ENCODE data around the gene RYR2.

DNA sequence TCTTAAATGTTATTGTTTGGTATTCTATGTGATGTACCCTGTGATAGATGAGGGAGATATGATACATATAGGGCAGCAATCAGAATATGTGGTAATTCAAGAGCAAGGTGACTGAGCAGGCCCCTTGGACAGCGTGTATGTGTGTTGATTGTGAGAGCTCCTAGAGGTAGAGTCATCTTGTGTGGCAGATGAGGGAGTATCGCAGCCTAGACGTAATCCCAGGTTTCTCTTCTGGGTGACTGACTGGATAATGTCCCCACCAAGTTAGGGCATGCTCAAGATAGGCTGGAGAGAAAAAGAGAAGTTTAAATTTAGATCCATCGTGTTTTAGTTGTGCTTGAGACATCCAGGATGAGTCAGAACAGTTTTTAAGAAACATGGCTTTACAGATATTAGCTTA is 663.5 kb downstream of the RYR2 start:
- TF ChIP-seq, protein P1, sequence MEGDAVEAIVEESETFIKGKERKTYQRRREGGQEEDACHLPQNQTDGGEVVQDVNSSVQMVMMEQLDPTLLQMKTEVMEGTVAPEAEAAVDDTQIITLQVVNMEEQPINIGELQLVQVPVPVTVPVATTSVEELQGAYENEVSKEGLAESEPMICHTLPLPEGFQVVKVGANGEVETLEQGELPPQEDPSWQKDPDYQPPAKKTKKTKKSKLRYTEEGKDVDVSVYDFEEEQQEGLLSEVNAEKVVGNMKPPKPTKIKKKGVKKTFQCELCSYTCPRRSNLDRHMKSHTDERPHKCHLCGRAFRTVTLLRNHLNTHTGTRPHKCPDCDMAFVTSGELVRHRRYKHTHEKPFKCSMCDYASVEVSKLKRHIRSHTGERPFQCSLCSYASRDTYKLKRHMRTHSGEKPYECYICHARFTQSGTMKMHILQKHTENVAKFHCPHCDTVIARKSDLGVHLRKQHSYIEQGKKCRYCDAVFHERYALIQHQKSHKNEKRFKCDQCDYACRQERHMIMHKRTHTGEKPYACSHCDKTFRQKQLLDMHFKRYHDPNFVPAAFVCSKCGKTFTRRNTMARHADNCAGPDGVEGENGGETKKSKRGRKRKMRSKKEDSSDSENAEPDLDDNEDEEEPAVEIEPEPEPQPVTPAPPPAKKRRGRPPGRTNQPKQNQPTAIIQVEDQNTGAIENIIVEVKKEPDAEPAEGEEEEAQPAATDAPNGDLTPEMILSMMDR (IDR thresholded peaks at IDR 0.05) = no peak
- TF ChIP-seq, protein P2, sequence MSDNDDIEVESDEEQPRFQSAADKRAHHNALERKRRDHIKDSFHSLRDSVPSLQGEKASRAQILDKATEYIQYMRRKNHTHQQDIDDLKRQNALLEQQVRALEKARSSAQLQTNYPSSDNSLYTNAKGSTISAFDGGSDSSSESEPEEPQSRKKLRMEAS (IDR thresholded peaks at IDR 0.05) = no peak
- TF ChIP-seq SMC3 (IDR thresholded peaks at IDR 0.05) (no peak), JUNB (IDR thresholded peaks at IDR 0.05) (no peak), RFX5 (IDR thresholded peaks at IDR 0.05) (no peak)

All from A549 (cell line).